Myocyte (in vitro differentiated cells): ENCODE data around the gene USP35. TPM values are rescaled to one million over a fixed set of nuclear protein-coding genes. Genes with fewer than 3 reads are reported as not detected.

Source experiments
- DNase-seq: peaks from one replicate; pipeline ENCODE4 v3.0.0-alpha.2; 2012; ENCODE audit warnings: low read depth
- total RNA-seq: library from RNA; depleted of rRNA; stranded (reverse); fragments of >200 nt; gene quantifications from 2 replicates; pipeline ENCODE4 v1.2.3, GENCODE V29; 2014

Gene USP35
- total RNA-seq, 1 donor from 2014 or later = 8.1 TPM

DNA sequence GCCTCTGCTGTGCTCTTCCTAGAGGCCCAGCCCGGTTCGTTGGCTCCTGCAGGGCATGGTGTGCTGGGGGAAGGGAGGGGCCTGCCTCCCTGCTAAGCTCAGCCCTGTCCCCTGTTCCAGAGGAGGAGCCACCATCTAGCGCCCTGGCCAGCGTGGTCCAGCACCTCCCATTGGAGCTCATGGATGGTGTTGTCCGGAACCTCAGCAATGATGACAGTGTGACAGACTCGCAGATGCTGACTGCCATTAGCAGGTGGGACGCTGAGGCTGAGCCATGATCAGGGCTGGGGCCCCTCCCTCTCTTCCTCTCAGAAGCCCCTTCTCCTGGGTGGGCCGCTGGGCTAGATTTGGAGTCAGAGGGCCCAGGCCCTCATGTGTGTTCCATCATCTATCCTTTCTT lies 9.1 kb downstream of the USP35 start:
- DNase-seq = no peak

GRCh38 chr11:78199015-78199652 lies 10.4 kb downstream of the USP35 start:
- no peak for DNase-seq

- no peak for DNase-seq
These were observed 10.9 kb downstream of the USP35 start for GRCh38 chr11:78199653-78200015.

GRCh38 chr11:78200061-78200460 lies 11.3 kb downstream of the USP35 start:
- no peak for DNase-seq

GRCh38 chr11:78200553-78200952 lies 11.8 kb downstream of the USP35 start:
- no peak for DNase-seq

- no peak for DNase-seq
These were observed 12.5 kb downstream of the USP35 start for GRCh38 chr11:78201096-78201818.

DNA sequence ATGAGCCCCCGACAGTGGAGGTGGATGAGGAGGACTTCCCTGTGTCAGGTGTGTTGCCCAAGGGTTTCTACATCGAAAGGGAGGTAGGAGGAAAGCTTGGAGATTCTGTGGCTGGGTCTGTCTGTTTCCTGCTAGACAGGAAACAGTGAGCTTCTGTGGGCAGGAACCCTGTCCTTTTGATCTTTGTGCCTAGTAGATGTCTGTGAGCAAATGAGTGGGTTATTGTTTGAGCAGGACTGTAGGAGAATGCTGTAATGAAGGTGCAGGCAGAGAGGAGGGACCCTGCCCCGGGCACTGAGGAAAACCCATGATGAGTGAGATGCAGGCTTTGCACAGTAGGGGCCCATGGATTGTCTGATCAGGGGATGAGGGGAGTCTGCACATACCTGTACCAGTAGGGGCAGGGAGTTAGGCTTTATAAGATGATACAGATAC lies 14.0 kb downstream of the USP35 start:
- no peak for DNase-seq

GRCh38 chr11:78203184-78203583 lies 14.5 kb downstream of the USP35 start:
- DNase-seq = no peak

- DNase-seq = no peak
These were observed 16.5 kb downstream of the USP35 start for GRCh38 chr11:78205256-78205655.

DNA sequence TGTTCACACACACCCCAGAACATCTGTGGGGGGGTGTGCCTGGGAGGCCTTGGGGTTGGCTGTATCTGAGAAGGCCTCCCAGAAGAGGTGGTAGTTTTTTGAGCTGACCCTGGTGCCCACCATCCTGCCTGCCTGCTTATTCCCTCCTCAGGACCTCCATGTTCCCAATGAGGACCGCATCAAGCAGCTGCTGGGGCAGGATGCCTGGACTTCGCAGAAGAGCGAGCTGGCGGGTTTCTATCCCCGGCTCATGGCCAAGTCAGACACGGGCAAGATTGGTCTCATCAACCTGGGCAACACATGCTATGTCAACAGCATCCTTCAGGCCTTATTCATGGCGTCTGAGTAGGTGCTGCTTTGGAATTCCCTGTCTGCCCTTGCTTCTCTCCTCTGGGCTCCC lies 17.0 kb downstream of the USP35 start:
- DNase-seq = no peak

DNA sequence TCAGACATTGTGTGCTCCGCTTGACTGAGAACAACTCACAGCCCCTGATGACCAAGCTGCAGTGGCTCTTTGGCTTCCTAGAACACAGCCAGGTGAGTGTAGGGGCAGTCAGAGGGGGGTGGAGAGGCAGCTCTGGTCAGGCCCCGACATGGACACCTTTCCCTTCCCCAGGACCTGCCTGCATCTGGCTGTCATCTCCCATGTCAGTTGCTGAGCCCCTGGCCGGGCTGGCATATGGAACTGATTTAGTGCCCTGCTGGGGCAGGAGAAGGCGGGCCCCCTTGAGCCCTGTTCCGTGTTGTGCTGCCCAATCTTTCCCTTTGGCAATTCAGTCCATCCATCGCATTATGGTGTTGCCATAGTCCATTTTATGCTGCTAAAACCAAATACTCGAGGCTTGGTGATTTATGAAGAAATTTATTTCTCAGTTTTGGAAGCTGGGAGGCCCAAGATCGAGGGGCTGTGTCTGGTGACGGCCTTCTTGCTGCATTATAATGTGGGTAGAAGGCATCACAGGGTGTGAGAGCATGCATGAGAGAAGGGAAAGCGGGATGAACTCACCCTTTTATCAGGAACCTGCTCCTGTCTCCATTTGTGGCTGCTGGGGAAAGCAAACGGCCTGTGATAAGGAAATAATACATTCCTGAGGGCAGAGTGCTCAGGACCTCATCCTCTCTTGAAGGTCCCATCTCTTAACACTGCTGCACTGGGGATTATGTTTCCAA lies 19.0 kb downstream of the USP35 start:
- DNase-seq = no peak

DNA sequence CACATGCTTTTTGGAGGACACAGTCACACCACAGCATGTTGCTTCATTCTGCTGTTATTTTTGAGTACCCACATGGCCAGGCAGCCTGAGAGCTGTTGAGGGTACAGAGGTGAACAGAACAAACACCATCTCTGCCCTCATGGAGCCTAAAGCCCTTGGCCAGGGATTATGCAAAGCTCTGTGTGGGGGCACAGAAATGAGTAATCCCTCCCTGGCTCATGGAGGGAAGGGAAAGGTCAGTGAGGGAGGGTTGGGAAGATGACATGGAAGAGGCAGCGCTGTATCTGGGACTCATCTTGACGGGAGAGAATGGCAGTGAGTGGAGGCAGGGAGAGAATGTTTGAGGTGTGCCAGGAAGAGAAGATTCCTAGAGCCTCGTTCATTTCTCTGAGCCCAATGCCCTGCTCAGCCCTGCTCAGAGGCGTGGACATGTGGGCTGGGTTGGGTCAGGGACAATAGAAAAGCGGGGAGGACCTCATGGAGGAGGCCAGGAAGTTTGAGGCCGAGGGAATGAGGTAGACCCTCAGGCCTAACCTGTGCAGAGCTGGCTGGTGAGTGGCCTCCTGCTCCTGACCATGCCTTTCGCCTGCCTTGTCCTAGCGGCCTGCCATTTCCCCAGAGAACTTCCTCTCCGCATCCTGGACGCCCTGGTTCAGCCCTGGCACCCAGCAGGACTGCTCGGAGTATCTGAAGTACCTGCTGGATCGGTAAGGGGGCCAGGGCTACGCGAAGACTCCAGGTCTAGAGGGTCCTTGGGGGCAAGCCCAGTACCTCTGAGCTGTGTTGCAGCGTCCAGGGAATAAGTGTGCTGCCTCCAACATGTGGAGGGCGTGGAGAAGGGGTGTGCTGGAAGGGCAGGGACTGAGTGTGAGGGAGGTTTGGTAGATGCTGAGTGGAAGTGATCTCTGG lies 19.8 kb downstream of the USP35 start:
- peak; percentile 82 for DNase-seq

- no peak for DNase-seq
These were observed 20.8 kb downstream of the USP35 start for GRCh38 chr11:78209478-78209877.

DNA sequence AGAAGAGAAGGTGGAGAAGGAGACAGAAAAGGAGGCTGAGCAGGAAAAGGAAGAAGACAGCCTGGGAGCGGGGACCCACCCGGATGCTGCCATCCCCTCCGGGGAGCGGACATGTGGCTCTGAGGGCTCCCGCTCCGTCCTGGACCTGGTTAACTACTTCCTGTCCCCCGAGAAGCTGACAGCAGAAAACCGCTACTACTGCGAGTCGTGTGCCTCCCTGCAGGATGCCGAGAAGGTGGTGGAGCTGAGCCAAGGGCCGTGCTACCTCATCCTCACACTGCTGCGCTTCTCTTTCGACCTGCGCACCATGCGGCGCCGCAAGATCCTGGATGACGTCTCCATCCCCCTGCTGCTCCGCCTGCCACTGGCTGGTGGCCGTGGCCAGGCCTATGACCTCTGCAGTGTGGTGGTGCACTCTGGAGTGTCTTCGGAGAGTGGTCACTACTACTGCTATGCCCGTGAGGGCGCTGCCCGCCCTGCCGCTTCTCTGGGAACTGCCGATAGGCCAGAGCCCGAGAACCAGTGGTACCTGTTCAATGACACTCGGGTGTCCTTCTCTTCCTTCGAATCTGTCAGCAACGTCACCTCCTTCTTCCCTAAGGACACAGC lies 21.4 kb downstream of the USP35 start:
- DNase-seq = no peak

GRCh38 chr11:78211565-78211964 lies 22.8 kb downstream of the USP35 start:
- DNase-seq = no peak

DNA sequence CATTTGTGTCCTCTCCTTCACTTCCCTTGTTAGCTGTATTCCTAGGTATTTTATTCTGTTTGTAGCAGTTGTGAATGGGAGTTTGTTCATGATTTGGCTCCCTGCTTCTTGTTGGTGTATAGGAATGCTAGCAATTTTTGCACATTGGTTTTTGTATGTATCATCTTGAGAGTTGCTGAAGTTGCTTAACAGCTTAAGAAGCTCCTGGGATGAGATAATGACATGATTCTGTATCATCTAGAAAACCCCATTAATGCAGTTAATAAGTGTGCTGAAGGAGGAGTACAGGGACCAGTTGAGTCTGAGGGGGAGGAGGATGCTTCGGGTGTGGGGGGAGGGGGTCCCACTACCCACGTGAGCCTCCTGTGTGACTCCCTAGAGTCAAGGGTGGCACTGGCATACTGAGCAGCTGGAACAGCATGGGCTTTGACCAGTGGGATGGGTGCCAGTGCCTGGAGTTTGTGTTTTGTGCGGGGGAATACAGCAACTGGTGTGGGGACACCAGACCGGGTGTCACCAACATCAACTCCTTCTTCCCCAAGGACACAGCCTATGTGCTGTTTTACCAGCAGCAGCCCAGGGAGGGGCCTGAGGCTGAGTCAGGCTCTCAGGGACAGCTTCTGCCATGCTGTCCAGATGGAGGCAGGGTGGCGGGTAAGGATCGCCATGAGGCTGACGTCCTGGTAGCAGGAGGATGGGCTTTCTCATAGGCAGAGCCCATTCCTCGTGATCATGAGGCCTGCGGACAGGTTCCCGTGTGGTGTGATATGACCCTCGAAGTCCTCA lies 24.1 kb downstream of the USP35 start:
- DNase-seq = peak; percentile 49

- no peak for DNase-seq
These were observed 25.0 kb downstream of the USP35 start for GRCh38 chr11:78213526-78214330.

GRCh38 chr11:78214331-78215194 lies 25.8 kb downstream of the USP35 start:
- DNase-seq = no peak
